ENCODE measurements around the gene PRDX4. TPM values are rescaled to one million over a fixed set of nuclear protein-coding genes. Genes with fewer than 3 reads are reported as not detected.

Gene PRDX4
- 10 to 100 TPM; 39.6 to 68.0 (median 49.9) TPM for total RNA-seq

GRCh38 chrX:23667239-23668177, at the start of gene PRDX4:
TSS of gene PRDX4 (plus strand) at chrX:23667493. CDS start at chrX:23667571, 78 bp downstream.
- intact Hi-C loops (cut with DNase I; ENCODE audit: low total_unique reads), result no loop called here
- peak within 1 kb of the TSS; percentile 47 for H3K4me3 ChIP-seq (ENCODE audit: low read depth, poor library complexity, severe bottlenecking)
- peak; percentile 82 to 96 for DNase-seq (ENCODE audit: low spot score in 2 of 2)
- WGBS, 2 donors, result 1 to 33% methylated on average over 30 to 73 of the region's 73 CpGs
- TF ChIP-seq POLR2A (IDR thresholded peaks at IDR 0.05), result no peak
- TF ChIP-seq, protein P1, sequence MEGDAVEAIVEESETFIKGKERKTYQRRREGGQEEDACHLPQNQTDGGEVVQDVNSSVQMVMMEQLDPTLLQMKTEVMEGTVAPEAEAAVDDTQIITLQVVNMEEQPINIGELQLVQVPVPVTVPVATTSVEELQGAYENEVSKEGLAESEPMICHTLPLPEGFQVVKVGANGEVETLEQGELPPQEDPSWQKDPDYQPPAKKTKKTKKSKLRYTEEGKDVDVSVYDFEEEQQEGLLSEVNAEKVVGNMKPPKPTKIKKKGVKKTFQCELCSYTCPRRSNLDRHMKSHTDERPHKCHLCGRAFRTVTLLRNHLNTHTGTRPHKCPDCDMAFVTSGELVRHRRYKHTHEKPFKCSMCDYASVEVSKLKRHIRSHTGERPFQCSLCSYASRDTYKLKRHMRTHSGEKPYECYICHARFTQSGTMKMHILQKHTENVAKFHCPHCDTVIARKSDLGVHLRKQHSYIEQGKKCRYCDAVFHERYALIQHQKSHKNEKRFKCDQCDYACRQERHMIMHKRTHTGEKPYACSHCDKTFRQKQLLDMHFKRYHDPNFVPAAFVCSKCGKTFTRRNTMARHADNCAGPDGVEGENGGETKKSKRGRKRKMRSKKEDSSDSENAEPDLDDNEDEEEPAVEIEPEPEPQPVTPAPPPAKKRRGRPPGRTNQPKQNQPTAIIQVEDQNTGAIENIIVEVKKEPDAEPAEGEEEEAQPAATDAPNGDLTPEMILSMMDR (IDR thresholded peaks at IDR 0.05), result no peak

DNA sequence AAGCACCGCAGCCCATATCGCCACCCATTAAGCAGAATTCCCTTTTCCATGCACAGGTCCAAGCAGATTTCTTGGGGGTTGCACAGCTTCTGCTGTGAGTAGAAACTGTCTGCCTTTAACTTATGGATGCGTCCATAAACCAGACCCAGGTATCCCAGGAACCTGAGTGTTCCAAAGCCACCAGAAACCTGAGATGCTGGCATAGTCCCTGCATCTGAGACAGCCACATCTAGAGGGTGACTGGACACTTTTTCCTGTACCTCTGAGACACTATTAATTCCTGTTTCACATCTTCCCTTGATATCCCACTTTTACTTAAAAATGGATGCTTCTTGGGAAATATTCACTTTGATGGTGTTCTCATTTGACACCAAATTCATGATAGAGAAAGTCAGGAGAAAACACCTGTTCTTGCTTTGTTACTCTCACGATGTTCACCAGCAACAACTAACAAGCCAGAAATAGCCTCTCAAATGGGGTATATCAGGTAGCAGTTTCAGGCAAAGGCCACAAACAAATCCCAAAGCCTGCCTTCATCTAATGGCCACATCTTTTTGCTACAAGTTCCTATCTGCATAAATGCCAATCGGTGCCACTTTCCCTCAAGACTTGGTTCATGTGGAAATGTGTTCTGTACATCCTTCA, 45.5 kb upstream of the PRDX4 start:
- TF ChIP-seq, protein P1 (IDR thresholded peaks at IDR 0.05), result no peak
- no peak for TF ChIP-seq POLR2A (IDR thresholded peaks at IDR 0.05)
- 69 to 82% methylated on average over 5 of the region's 5 CpGs for WGBS, 2 donors
- intact Hi-C loops (cut with DNase I; ENCODE audit: low total_unique reads), result no loop called here
- H3K4me3 ChIP-seq (ENCODE audit: low read depth, poor library complexity, severe bottlenecking), result no peak overlapping the region
- DNase-seq (ENCODE audit: low spot score in 2 of 2), result no peak

- no peak overlapping the region for H3K4me3 ChIP-seq (ENCODE audit: low read depth, poor library complexity, severe bottlenecking)
- 69 to 79% methylated on average over 4 of the region's 4 CpGs for WGBS, 2 donors
- intact Hi-C loops (cut with DNase I; ENCODE audit: low total_unique reads), result no loop called here
- TF ChIP-seq, protein P1 (IDR thresholded peaks at IDR 0.05), result no peak
- TF ChIP-seq POLR2A (IDR thresholded peaks at IDR 0.05), result no peak
- DNase-seq (ENCODE audit: low spot score in 2 of 2), result no peak
Observed at GRCh38 chrX:23623797-23624196, 43.5 kb upstream of the PRDX4 start.

DNA sequence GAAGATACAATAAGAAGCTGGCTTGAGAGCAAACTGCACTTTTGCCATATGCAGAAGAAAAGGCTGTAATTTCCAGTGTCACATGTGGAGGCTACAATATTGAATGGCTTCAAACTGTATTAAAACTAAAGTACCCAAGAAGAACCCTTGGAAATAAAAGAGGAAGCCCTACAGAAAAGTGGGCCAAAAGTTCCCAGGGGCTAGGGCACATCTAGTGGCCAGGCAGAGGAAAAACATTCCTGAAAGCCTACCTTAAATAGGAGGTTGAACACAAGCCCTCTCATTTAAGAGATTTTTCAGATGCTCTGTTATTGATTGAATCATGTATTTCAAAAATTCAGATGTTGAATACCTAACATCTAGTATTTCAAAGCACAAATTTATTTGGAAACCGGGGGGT, 40.6 kb upstream of the PRDX4 start:
- intact Hi-C loops (cut with DNase I; ENCODE audit: low total_unique reads), result no loop called here
- H3K4me3 ChIP-seq (ENCODE audit: low read depth, poor library complexity, severe bottlenecking), result no peak overlapping the region
- DNase-seq (ENCODE audit: low spot score in 2 of 2), result no peak
- 42 to 67% methylated on average over 1 of the region's 1 CpG for WGBS, 2 donors
- TF ChIP-seq, protein P1 (IDR thresholded peaks at IDR 0.05), result no peak
- no peak for TF ChIP-seq POLR2A (IDR thresholded peaks at IDR 0.05)

GRCh38 chrX:23628131-23628530, 39.2 kb upstream of the PRDX4 start:
- TF ChIP-seq POLR2A (IDR thresholded peaks at IDR 0.05), result no peak
- TF ChIP-seq, protein P1 (IDR thresholded peaks at IDR 0.05), result no peak

More at GRCh38 chrX:23628131-23628530, 39.2 kb upstream of the PRDX4 start:
- intact Hi-C loops (cut with DNase I; ENCODE audit: low total_unique reads), result no loop called here
- WGBS, 2 donors, result 32 to 88% methylated on average over 3 of the region's 3 CpGs
- no peak for DNase-seq (ENCODE audit: low spot score in 2 of 2)
- H3K4me3 ChIP-seq (ENCODE audit: low read depth, poor library complexity, severe bottlenecking), result no peak overlapping the region
